SH-SY5Y (cell line): ENCODE results near the gene ZBED6.

Experiments used
- GATA2 ChIP-seq: IDR thresholded peaks from 2 replicates; pipeline ENCODE4 v1.6.1; 2011; ENCODE audit warnings: mild to moderate bottlenecking, low read depth, low read length
- GATA3 ChIP-seq: IDR thresholded peaks from 2 replicates; pipeline ENCODE4 v1.6.1; 2011; ENCODE audit warnings: low read depth, mild to moderate bottlenecking, low read length, moderate library complexity

GRCh38 chr1:203840208-203840808 is 44.9 kb downstream of the ZBED6 start:
- TF ChIP-seq GATA2 (no peak), GATA3 (no peak)
